ENCODE results near the gene RECK.
"Not testable (repeated sequence)": the region's sequence is repeated elsewhere in the genome, so short reads cannot be mapped to it uniquely, and the experiment has no call there.

The RECK gene, protein sequence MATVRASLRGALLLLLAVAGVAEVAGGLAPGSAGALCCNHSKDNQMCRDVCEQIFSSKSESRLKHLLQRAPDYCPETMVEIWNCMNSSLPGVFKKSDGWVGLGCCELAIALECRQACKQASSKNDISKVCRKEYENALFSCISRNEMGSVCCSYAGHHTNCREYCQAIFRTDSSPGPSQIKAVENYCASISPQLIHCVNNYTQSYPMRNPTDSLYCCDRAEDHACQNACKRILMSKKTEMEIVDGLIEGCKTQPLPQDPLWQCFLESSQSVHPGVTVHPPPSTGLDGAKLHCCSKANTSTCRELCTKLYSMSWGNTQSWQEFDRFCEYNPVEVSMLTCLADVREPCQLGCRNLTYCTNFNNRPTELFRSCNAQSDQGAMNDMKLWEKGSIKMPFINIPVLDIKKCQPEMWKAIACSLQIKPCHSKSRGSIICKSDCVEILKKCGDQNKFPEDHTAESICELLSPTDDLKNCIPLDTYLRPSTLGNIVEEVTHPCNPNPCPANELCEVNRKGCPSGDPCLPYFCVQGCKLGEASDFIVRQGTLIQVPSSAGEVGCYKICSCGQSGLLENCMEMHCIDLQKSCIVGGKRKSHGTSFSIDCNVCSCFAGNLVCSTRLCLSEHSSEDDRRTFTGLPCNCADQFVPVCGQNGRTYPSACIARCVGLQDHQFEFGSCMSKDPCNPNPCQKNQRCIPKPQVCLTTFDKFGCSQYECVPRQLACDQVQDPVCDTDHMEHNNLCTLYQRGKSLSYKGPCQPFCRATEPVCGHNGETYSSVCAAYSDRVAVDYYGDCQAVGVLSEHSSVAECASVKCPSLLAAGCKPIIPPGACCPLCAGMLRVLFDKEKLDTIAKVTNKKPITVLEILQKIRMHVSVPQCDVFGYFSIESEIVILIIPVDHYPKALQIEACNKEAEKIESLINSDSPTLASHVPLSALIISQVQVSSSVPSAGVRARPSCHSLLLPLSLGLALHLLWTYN

DNA sequence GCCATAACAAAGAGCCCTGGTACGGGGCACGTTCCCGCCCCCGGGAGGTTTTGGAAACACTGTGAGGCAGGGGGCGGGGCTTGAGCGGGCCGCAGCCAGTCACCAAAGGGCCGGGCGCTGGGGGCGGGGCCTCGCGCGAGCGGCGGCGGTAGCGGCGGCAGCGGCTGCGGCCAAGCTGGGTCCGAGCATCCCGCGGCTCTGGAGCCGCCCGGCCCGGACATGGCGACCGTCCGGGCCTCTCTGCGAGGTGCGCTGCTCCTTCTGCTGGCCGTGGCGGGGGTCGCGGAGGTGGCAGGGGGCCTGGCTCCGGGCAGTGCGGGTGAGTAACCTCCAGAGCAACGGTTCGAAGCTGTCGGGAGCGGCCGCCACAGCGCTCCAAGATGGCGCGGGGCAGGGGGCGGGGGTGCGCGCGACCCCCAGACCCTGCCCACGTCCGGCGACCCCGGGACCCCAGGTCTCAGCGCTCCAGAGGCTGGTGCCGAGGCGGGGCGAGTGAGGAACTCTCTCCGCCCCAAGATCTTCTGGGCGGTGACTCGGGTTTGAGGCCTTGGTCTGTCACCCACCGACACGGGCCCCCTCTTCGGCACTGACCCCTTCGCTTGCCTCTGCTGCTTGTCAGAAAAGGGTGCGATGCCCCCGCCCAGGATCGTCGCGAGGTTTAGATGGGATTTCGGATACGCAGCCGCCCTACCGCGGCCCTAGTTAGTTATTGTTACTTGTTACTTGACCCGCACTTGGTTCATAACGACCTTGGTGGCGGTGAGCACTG lies at the start of gene RECK:
RECK (plus strand) TSS at position 134 of the 769 bp plus-strand sequence; CDS start at position 220, 86 bp downstream.
- Histone ChIP-seq H2AFZ (ENCODE audit: low read depth, low read length) (peak within 1 kb of the TSS; percentile 75), H3K4me1 (ENCODE audit: insufficient read depth, low read length) (peaks cover 18% of the 10 kb centered on the region), H3K36me3 (ENCODE audit: insufficient read depth, low read length) (no peaks in the 10 kb centered on the region), H3K27me3 (ENCODE audit: insufficient read depth, low read length) (peaks cover 4% of the 10 kb centered on the region), H3K4me3 (ENCODE audit: low read length) (peak within 1 kb of the TSS; percentile 73), H3K9me3 (ENCODE audit: low read length) (no peaks in the 10 kb centered on the region)

DNA sequence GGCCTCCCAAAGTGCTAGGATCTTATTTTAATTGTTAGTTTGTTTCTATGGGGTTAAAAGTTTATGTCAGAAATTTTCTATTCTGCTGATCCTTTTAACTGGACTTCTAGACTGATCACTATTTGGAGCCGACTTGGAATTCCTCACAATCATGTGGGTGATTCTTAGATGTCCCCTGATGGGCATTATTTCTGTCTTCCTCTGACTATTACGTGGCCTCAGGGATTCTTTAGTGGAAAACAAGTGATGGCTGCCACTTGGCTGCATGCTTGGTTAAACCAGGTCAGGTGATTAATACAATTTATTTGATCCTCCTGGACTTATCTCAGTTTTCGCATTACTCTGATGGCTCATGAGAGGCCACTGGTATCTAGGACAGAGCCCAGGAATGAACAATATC lies 46.6 kb upstream of the RECK start:
- Histone ChIP-seq H3K4me1 (ENCODE audit: insufficient read depth, low read length) (no peaks in the 10 kb centered on the region), H2AFZ (ENCODE audit: low read depth, low read length) (no peak overlapping the region), H3K9me3 (ENCODE audit: low read length) (no peaks in the 10 kb centered on the region), H3K27me3 (ENCODE audit: insufficient read depth, low read length) (peaks cover 5% of the 10 kb centered on the region), H3K36me3 (ENCODE audit: insufficient read depth, low read length) (no peaks in the 10 kb centered on the region), H3K4me3 (ENCODE audit: low read length) (no peak overlapping the region)

DNA sequence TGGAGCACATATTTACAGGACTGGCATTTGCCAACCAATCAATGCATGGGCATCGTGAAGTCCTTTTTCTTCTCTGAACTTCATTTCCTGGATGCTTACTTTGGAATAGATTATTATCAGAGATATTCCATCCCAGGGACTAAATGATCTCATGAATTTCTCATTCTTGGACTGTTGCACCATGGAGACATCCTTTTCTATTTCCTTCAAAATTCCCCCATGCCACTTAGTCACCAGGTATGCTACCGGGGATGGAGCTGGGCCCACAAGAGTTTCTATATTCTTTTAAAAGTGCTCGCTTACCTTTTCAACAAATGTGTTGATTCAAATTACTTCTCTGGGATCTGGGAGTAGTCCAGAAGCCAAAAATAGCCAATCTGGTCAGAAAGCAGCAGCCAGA lies 43.6 kb upstream of the RECK start:
- H2AFZ ChIP-seq (ENCODE audit: low read depth, low read length); H3K27me3 ChIP-seq (ENCODE audit: insufficient read depth, low read length); H3K9me3 ChIP-seq (ENCODE audit: low read length); H3K4me1 ChIP-seq (ENCODE audit: insufficient read depth, low read length); H3K4me3 ChIP-seq (ENCODE audit: low read length); H3K36me3 ChIP-seq (ENCODE audit: insufficient read depth, low read length): not testable (repeated sequence)

DNA sequence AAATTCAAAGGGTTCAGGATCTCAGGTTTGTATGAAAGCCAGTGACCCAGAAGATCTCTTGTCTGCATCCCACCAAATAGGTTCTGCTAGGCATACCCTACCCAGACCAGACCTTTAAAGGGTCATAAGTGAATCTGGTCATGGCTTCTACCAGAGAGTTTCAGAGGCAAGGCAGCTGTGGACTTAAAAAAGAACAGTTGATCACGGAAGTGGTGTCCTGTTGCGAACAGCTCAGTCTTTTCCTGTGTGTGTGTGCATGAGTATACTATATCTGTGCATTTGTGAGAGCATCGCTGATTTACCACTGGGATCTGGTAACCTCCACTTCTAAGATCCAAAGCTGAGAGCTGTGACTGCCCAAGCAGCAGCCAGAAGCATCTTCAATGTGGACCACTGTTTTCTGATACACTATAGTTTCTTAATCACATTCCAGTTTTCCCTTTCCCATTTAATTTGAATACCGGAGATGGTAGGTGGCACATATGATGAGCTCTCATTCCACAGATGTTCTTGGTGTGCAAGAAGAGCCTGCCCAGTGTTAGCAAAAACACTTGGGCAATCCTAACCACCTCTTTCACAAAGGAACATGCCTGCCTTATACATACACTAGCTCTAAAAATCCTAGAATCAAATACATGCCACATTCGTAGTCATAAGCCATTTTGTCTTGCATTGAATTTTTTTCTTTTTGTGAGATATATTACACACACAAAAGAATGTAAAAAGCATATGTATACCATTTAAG lies 42.6 kb upstream of the RECK start:
- no peak overlapping the region for H3K4me3 ChIP-seq (ENCODE audit: low read length)
- H3K4me1 ChIP-seq (ENCODE audit: insufficient read depth, low read length), result no peaks in the 10 kb centered on the region
- peaks cover 3% of the 10 kb centered on the region for H3K9me3 ChIP-seq (ENCODE audit: low read length)
- no peak overlapping the region for H2AFZ ChIP-seq (ENCODE audit: low read depth, low read length)
- no peaks in the 10 kb centered on the region for H3K36me3 ChIP-seq (ENCODE audit: insufficient read depth, low read length)
- H3K27me3 ChIP-seq (ENCODE audit: insufficient read depth, low read length), result peaks cover 5% of the 10 kb centered on the region

DNA sequence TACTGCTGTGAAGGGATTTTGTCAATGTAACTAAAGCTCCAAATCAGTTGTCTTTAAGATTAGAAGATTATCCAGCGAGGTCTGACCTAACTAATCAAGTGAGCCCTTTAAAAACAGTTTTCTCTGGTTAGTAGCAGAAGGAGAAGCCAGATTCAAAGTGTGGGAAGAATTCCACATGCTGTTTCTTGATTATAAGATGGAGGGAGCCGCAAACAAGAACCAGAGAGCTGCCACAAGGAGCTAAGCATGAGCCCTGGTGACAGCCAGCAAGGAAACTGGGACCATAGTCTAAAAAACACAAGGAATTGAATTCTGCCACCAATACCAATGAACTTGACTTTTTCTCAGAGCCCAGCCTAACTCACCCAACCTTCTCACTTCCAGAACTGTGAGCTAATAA lies 41.8 kb upstream of the RECK start:
- Histone ChIP-seq H3K4me1 (ENCODE audit: insufficient read depth, low read length) (no peaks in the 10 kb centered on the region), H3K9me3 (ENCODE audit: low read length) (peaks cover 3% of the 10 kb centered on the region), H2AFZ (ENCODE audit: low read depth, low read length) (no peak overlapping the region), H3K4me3 (ENCODE audit: low read length) (no peak overlapping the region), H3K36me3 (ENCODE audit: insufficient read depth, low read length) (no peaks in the 10 kb centered on the region), H3K27me3 (ENCODE audit: insufficient read depth, low read length) (peaks cover 9% of the 10 kb centered on the region)

DNA sequence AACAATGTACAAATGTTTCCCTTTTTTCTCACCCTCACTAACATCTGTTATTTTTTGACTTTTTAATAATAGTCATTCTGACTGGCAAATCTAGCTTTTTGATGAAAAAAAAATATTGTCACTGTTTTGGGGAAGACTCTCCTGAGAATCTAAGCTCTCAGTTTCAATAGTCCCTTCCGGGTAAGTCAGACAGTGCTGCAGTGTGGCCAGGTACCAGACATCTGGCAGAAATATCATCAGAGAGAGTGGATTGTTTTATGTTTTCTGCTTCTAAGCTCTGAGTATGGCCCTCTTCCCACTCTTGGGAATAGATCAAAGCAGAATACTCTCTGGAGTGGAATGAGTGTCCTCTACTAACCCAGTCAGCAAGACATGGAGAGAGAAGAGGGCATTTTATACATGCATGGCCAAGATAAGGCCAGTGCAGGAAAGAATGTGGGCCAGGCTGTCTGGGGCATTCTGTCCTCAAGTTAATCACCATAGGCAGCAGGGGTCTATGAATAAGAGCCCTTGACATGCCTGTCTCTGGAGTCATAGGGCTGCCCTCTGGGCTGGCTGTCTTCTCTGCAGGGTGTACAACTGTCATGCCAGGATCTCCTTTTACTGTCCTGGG lies 40.2 kb upstream of the RECK start:
- Histone ChIP-seq H3K27me3 (ENCODE audit: insufficient read depth, low read length) (peaks cover 9% of the 10 kb centered on the region), H3K9me3 (ENCODE audit: low read length) (peaks cover 3% of the 10 kb centered on the region), H2AFZ (ENCODE audit: low read depth, low read length) (no peak overlapping the region), H3K4me3 (ENCODE audit: low read length) (no peak overlapping the region), H3K4me1 (ENCODE audit: insufficient read depth, low read length) (no peaks in the 10 kb centered on the region), H3K36me3 (ENCODE audit: insufficient read depth, low read length) (no peaks in the 10 kb centered on the region)

DNA sequence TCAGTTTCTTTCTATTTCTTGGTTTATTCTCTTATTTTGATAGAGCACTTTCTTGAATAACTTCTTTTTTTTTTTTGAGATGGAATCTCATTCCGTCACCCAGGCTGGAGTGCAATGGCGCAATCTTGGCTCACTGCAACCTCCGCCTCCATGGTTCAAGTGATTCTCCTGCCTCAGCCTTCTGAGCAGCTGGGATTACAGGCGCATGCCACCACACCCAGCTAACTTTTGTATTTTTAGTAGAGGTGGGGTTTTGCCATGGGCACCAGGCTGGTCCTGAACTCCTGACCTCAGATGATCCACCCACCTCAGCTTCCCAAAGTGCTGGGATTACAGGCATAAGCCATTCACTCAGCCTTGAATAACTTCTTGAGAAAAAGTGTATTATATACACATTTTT lies 39.7 kb upstream of the RECK start:
- not testable (repeated sequence) for H3K27me3 ChIP-seq (ENCODE audit: insufficient read depth, low read length); H3K4me1 ChIP-seq (ENCODE audit: insufficient read depth, low read length); H3K36me3 ChIP-seq (ENCODE audit: insufficient read depth, low read length); H3K4me3 ChIP-seq (ENCODE audit: low read length); H3K9me3 ChIP-seq (ENCODE audit: low read length); H2AFZ ChIP-seq (ENCODE audit: low read depth, low read length)

DNA sequence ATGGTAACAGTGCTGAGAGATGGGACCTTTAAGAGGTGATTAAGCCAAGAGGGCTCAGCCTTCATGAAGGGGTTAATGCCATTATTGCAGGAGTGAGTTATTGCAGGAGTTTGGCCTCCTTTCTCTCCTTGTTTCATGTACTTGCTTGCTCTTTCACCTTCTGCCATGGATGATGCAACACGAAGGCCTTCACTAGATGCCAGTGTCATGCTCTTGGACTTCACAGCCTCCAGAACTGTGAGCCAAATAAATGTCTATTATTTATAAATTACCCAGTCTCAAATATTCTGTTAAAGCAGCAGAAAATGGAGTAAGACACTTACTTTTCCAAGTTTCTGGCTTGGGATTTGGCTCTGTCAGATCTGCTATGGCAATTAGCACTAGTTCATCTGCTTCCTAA lies 38.4 kb upstream of the RECK start:
- Histone ChIP-seq H3K4me1 (ENCODE audit: insufficient read depth, low read length) (no peaks in the 10 kb centered on the region), H2AFZ (ENCODE audit: low read depth, low read length) (no peak overlapping the region), H3K36me3 (ENCODE audit: insufficient read depth, low read length) (no peaks in the 10 kb centered on the region), H3K4me3 (ENCODE audit: low read length) (no peak overlapping the region), H3K9me3 (ENCODE audit: low read length) (peaks cover 3% of the 10 kb centered on the region), H3K27me3 (ENCODE audit: insufficient read depth, low read length) (peaks cover 9% of the 10 kb centered on the region)

DNA sequence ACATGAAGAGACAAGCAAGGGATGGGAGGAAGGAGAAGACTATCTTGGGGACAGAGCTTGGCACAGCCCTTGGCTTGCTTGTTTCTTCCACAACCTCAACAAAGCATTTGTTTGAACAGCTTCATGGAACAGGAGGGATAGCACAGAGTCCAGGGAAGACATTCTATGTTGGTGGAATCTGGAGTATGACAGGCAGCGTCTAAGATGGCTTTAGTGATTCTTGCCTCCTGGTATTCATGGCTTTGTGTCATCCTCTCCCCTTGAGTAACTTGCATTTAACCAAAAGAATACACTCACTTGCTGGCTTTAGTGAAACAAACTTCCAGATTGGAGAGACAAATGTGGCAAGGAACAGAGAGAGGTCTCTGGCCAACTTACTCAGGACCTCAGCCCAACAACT lies 30.8 kb upstream of the RECK start:
- no peak overlapping the region for H3K4me3 ChIP-seq (ENCODE audit: low read length)
- no peaks in the 10 kb centered on the region for H3K9me3 ChIP-seq (ENCODE audit: low read length)
- H3K27me3 ChIP-seq (ENCODE audit: insufficient read depth, low read length), result peaks cover 7% of the 10 kb centered on the region
- no peaks in the 10 kb centered on the region for H3K36me3 ChIP-seq (ENCODE audit: insufficient read depth, low read length)
- no peaks in the 10 kb centered on the region for H3K4me1 ChIP-seq (ENCODE audit: insufficient read depth, low read length)
- no peak overlapping the region for H2AFZ ChIP-seq (ENCODE audit: low read depth, low read length)

DNA sequence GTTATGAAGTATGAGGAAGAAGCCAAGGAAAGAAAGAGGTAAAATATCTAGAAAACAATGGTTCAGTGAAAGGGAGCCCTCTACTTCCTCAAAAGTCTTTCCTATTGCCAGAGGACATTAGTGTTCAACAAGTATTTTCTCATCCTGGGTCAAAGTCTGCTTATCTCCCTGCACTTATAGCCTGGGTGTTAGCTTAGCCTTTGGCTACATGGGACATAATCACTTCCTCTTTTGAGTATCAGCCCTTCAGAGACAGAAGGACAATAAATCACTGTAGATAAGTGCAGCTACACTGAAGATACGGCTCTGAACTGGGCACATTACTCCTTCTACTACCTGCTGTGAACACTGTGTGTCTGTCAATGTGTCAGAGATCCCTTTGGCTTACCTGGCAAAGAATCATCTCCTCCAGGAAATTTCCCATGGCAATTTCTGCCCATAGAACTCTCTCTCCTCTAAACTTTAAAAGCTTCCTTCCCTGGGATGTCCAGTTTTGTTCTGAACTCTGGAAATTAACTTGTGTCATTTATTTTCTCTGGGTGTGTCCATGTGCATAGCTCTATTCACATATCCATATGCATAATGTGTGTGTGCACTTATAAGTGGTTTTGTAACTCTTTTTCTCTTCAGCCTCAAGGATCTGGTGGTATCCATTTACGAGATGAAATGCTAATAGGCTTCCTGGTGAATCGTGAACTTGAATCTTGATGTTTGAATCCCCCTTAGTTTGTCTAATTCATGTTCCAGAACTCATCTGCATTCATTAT lies 30.0 kb upstream of the RECK start:
- Histone ChIP-seq H3K4me1 (ENCODE audit: insufficient read depth, low read length) (no peaks in the 10 kb centered on the region), H3K27me3 (ENCODE audit: insufficient read depth, low read length) (peaks cover 11% of the 10 kb centered on the region), H3K9me3 (ENCODE audit: low read length) (no peaks in the 10 kb centered on the region), H3K4me3 (ENCODE audit: low read length) (no peak overlapping the region), H3K36me3 (ENCODE audit: insufficient read depth, low read length) (no peaks in the 10 kb centered on the region), H2AFZ (ENCODE audit: low read depth, low read length) (no peak overlapping the region)

DNA sequence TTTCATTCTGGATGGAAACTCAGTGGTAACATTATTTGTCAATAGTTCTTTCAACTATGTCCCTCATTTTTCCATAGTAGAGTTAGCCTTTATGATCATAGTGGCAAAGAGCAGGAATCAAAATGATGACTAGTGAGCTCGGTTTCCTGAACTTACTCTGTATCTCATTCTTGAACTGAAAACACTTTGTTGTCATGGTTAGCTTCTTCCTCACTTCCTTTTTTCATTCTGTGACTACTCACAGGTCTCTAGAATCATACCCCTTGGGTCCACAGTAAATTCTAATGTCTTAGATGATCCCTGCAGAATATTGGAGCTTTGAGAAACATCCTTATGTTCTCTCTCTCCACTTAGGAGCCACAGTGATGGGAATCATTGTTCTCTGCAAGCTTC lies 29.4 kb upstream of the RECK start:
- Histone ChIP-seq H3K9me3 (ENCODE audit: low read length) (no peaks in the 10 kb centered on the region), H3K4me1 (ENCODE audit: insufficient read depth, low read length) (no peaks in the 10 kb centered on the region), H3K27me3 (ENCODE audit: insufficient read depth, low read length) (peaks cover 14% of the 10 kb centered on the region), H2AFZ (ENCODE audit: low read depth, low read length) (no peak overlapping the region), H3K4me3 (ENCODE audit: low read length) (no peak overlapping the region), H3K36me3 (ENCODE audit: insufficient read depth, low read length) (no peaks in the 10 kb centered on the region)

All from neuron (in vitro differentiated cells).